Coronary artery (tissue), 2 donors: ENCODE data around the gene PTGIS.

Experiments used
- DNase-seq: peaks from one replicate; pipeline ENCODE4 v3.0.0-alpha.2; 2017; ENCODE audit warnings: low spot score
- H3K27ac ChIP-seq, 2 donors: fragments of 200-600 bp; sonication (generic); one replicate each; pipeline ENCODE4 v1.5.1; 2016 to 2019
- H3K4me3 ChIP-seq: fragments of 200-600 bp; sonication (generic); 2 replicates; pipeline ENCODE4 v1.5.1; 2016; ENCODE audit warnings: mild to moderate bottlenecking, moderate library complexity
- CTCF ChIP-seq: fragments of 200-600 bp; sonication (generic); IDR thresholded peaks from one replicate; pipeline ENCODE4 v1.5.1; 2019; ENCODE audit warnings: antibody characterized with exemption

The PTGIS gene

DNA sequence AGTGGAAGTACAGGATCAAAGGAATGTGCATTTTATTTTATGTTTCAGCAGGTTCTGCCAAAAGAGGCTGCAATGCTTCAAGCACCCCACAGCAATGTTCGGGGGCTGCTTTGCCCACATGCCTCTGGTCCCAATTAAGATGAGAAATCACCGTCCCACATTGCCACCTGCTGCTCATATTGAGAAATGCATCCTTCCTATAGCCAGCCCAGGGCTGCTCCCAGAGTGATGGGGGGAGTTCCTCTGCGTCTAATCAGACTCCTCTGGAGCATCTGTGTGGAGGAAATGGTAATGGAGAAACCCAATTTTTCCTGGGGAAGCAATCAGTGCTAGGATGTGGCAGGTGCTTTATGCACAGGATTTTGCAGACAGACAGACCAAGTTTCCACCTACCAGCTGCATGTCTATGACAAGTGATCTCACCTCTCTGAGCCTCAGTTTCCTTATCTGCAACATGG is 33.7 kb downstream of the PTGIS start:
- peak overlapping the region in 1 of 2 donors; percentile 49 for H3K27ac ChIP-seq
- peak; percentile 62 for TF ChIP-seq CTCF
- no peak overlapping the region for H3K4me3 ChIP-seq
- DNase-seq, result peak; percentile 72

GRCh38 chr20:49532285-49532946 is 35.5 kb downstream of the PTGIS start:
- H3K27ac ChIP-seq, result peak overlapping the region in 1 of 2 donors; percentile 32
- TF ChIP-seq CTCF, result no peak

DNA sequence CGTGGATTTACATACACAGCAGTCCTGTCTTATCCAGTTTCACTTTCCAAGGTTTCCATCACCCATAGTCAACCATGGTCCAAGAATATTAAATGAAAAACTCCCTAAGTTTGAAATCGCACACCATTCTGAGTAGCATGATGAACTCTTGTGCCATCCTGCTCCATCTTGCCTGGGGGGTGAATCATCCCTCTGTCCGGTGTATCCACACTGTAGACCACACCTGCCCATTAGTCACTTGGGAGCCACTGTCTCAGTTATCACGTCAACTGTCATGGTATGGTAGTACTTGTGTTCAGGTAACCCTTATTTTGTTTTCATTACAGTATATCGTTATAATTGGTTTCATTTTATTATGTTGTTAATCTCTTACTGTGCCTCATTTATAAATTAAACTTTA is 38.5 kb downstream of the PTGIS start:
- TF ChIP-seq CTCF, result no peak
- H3K4me3 ChIP-seq, result no peak overlapping the region
- no peak for DNase-seq
- H3K27ac ChIP-seq, result peak overlapping the region in 1 of 2 donors; percentile 48

More at GRCh38 chr20:49532285-49532946, 35.5 kb downstream of the PTGIS start:
- DNase-seq, result no peak
- no peak overlapping the region for H3K4me3 ChIP-seq

DNA sequence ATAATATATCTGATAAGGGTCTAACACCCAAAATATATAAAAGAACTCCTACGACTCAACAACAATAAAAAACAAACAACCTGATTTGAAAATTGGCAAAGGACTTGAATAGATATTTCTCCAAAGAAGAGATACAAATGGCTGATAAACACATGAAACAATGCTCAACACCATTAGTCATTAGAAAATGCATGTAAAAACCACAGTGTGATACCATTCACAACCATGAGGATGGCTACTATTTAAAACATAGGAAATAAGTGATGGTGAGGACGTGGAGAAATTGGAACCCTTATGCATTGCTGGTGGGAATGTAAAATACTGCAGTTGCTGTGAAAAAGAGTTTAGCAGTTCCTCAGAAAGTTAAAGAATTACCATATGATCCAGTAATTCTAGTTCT is 41.4 kb downstream of the PTGIS start:
- no peak for TF ChIP-seq CTCF
- no peak overlapping the region for H3K4me3 ChIP-seq

DNA sequence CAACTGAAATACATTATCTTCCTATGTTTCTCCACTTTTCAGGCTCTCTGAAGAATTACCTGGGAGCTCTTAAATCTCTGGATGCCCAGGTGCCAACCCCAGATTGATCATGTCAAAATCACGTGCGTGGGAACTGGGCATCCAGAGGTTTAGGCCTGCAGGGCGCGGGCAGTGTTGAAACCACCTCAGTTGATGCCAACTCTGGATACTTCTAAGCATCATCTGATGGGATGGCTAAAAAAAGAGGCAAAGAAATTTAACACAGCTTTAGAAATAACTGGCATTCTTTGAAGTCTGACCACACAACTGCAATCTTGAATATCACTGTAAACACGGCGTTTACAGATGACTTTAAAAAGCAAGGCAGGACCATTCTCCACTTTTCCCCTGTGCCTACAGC is 41.9 kb downstream of the PTGIS start:
- peak overlapping the region; percentile 24 to 51 for H3K27ac ChIP-seq
- DNase-seq, result no peak
- H3K4me3 ChIP-seq, result no peak overlapping the region
- TF ChIP-seq CTCF, result no peak

More for the DNA sequence above, 41.4 kb downstream of the PTGIS start:
- no peak for DNase-seq
- H3K27ac ChIP-seq, result peak overlapping the region in 1 of 2 donors; percentile 84

DNA sequence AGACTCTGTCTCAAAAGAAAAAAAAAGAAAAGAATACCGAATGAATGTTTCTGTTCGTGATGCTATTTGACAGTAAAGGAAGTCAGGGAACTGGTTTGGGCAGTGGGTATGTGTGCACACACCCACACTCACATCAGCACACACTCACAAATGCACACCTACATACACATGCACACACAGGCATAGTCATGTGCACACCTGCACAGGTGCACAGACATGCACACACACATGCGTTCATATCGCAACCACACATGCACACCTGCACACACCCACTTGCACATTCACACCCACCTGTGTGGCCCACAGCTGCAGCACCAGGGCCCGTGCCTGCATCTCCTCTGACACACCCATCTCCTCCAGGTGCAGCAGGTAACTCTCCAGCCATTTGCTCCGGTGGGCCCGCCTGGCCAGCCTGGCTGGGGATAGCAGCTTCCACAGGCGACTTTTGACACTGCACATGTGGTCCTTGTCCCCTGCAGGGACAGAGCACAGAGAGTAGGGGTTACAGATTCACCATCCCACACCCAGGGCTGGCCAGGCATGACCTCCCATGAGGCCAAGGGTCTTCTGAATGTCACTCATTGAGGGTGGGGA is 44.1 kb downstream of the PTGIS start:
- H3K27ac ChIP-seq, result peak overlapping the region in 1 of 2 donors; percentile 31
- no peak for DNase-seq
- TF ChIP-seq CTCF, result no peak
- no peak overlapping the region for H3K4me3 ChIP-seq

DNA sequence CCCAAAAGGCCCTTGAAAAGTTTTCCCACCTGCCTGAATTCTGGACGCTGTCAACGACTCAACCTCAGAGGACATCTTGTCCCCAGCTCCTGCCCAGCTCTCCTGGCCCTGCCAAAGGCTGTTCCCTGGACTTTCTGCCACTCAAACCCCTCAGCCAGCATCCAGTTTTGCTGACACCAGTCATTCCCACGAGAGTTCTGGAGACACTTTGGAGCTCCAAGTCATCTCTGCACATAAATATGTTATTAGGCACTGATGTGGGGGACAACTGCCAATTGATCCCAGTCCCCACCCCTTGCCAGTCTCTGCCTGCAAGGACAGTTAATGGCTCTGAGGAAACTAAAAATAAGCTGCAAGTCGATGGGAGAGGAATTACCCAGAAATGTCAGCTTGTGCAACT is 46.6 kb downstream of the PTGIS start:
- no peak for DNase-seq
- TF ChIP-seq CTCF, result no peak
- no peak overlapping the region for H3K4me3 ChIP-seq
- peak overlapping the region; percentile 24 to 64 for H3K27ac ChIP-seq
